HG03060 (cell line): Measurements from ENCODE around the gene GBA3.

Source experiments
- ATAC-seq: cut with Tn5 transposase; IDR thresholded peaks from one replicate; pipeline ENCODE4 v1.9.1; 2021; ENCODE audit warnings: low read depth, moderate number of reproducible peaks; ENCODE audit not compliant: unreplicated experiment

The GBA3 gene

DNA sequence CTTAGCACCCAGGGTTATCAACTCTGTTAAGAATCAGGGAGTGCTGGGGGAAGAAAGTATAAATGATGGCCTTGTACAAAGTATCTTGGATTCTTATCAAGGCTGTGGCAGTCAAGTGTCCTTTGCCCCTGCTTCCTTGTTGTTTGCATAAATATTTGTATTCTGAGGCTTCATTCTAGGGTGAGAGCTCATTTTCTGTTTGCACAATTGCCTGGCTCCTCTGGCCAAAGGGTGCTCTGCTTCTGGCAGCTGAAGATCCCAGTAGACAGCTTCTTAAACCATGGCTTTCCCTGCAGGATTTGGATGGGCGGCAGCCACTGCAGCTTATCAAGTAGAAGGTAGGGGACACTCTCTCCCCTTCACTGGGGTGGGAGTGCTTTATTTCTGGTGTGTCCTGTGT, at the start of gene GBA3:
Gene GBA3, plus strand, starts transcription at position 202 of the 400 bp plus-strand sequence.
- ATAC-seq: no peak

DNA sequence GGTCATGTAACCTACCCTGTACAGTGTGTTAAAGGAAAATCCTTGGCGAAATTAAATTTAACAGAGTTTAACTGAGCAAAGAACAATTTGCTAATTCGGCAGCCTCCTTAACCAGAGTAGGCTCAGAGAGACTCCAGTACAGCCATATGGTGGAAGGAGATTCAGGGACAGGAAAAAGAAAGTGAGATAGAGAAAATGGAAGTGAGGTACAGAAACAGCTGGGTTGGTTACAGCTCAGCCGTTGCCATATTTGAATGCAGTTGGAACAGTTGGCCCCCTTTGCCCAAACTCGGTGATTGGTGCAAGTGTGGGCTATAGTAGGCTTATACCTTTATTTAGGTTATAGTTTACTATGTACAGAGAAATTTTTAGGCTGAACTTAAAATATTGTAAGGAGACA, 48.8 kb upstream of the GBA3 start:
- ATAC-seq: no peak

DNA sequence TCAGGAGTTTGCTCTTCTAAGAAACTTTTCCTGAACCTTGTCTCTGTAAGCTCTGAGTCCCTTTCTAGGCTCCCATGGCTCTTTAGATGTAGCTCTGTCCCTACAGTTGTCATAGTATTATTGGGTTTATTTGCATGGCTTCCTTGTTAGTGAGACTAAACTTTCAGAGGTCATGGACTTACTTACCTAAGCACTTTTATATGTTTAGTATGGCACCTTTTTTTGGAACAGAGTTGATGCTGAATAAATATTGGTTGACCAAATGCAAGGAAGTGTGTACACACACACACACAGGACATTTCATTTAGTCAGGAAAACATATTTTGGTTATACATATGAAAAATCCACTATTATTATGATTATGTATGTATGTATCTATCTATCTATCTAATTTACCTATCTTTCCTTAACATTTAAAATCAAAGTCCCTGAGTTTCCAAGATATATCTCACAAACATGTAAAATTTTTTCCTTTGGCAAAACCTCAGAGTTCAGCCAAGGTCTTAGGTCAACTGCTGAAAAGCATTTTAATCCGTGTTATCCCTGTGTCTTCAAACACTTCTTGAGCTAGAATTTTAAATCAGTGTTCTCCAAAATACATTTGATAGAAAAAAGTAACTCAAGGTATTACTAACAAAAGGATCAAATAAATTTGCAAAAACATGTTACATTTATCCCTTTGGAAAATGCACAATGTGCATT, 47.1 kb upstream of the GBA3 start:
- no peak for ATAC-seq

DNA sequence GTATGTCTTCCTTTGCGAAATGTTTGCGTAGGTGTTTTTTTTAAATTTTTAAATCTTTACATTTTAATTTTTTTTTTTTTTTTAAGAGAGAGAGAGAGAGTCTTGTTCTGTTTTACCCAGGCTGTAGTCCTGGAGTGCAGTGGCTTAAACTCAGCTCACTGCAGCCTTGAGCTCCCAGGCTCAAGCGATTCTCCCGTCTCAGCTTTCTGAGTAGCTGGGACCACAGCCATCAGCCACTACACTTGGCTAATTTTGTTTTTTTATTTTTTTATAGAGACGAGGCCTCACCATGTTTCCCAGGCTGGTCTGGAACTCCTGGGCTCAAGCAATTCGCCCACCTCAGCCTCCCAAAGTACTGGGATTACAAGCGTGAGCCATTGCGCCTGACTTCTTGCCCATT, 43.7 kb upstream of the GBA3 start:
- no peak for ATAC-seq

DNA sequence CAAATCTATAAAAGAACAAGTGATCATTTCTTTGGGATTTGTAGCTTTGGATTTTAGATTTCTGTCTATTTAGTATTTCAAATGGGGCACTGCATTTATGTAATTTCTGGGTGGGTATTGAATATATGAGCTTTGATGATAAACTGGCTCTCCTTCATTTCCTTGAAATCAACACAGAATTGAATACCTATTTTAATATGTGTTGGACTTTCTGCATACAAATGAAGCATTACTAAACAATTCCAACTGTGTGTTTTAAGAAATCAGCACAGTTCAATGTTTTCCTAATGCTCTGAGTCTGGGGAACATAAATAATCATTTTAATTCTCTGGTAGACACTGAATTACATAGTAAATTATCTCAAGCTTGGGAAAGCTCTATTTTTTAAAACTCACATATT, 42.0 kb upstream of the GBA3 start:
- ATAC-seq: no peak

DNA sequence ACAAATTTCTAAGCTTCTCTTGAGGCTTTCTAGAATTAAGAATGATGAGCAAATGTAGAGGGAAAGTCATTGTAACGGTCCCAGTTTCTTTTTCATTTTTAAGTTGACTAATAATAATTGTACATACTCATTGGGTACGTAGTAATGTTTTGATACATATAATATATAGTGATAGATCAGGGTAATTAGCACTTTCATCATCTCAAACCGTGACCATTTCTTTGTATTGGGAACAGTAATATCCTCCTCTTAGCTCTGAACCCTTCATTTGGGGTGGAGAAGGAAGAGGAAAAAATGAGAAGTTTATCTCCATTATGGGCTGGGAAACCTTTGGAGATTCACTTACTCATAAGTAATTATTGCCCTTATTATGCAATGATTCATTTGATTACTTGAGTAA, 39.0 kb upstream of the GBA3 start:
- ATAC-seq: no peak

DNA sequence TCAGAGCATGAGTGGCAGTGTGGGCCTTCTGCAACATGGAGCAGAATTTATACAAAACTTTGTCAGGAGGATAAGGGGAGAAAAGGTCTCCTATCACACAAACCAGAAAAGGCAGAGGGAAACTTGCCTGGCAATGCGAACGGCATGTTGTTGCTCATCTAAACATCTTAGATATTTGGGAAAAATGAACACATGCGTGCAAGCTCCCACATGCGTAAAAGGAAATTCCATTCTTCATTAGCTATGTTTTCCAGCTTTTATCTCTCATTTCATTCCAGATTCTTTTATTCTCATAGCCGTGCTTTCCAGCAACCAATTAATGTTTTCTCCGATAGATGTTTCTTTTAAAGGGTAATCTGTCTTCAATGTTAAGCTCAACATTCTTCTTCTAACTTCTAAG, 31.3 kb upstream of the GBA3 start:
- ATAC-seq: no peak

DNA sequence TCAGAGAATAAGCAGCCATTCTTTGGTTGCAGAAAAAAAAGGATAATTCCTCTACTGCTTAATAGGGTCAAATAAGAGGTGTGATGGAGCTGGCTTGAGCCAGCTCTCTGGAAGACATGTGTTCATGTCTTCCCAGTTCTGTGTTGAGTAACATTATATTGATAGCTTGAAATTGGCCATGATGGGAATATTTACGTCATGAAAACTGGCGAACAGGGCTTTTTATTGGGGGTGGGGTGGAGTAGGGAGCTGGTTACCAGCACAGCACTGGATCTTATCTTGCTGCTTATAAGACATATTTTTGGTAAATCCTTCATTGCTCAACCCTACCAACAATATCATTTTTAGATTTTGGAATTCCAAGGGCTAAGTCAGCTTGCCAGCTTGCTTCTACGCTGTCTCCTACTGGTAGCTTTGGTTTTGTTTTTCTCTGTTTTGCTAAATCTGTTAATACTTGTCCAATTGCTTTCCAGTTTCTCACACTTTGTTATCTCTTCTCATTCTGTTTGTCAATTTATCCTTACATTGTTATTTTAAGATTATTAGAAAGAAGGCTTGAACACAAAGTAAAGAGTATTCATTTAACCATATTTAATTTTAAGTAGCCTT, 25.3 kb upstream of the GBA3 start:
- ATAC-seq: no peak

DNA sequence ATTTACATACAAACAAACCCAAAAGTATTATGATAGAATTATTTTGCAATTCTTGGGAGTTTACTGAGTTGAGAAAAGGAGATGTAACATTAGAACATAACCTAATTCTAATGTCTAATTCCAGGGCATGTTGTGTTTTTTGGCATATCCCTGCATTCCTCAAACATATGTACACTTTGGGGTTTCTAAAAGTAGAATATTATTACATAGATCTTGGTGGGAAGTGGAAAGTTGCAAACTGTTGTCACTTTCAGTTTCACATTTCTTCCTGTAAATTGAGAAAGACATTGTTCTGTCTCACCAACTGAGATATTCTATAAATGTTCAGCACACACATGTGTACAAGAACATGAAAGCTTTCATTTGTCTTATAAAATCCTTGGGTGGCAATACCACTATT, 24.4 kb upstream of the GBA3 start:
- no peak for ATAC-seq

DNA sequence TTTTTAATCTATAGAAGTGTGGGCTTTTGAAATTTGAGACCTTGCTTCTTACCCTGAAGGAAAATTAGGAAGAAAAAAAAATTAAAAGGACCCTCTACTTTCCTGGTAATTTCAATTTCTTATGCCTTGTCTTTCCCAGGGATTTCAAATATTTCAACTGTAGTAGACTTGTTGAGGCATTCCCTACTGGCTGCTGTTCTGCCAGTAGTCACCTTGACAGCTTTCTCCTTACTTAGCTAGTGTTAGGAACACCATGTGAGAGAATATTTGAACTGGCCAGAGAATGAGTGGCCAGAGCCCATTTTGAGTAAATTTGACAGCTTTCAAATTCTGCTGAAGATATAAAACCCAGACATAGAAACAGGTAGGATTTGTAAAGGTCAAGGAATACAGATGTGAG, 24.0 kb upstream of the GBA3 start:
- no peak for ATAC-seq

DNA sequence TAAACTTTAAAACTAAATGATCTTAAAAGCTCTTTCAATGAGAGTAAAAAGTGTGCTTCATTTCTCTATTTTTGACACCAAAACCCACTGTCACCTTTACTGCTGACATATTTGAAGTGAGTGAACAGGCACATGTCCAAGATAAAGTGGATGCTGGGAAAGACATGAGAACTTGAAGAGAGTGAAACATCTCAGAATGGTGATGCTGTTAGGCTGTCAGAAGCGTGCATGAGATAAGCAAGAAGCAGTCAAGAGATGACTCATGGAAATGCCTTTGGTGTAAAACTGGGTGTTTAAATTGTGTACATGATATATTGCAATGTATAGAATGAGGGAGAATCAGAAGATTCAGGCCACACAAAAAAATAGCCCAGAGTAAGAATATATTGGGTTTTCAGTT, 21.8 kb upstream of the GBA3 start:
- ATAC-seq: no peak

DNA sequence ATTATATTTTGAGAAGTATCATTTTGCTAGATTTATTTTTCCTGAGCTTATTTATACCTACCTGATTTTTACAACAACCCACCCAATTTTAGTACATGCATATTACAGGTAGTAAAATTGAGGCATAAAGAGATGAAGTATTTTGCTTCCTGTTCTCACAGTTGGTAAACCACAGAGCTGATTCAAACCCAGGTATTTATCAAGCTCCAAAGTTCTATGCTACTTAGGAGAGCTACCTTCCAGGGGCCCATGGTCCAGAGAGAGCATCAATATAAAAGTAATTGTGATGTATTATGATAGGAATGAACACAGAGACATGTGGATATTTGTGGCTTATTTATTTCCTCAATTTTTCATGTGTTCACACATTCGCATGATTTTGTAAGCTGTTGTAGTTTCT, 20.2 kb upstream of the GBA3 start:
- ATAC-seq: no peak

DNA sequence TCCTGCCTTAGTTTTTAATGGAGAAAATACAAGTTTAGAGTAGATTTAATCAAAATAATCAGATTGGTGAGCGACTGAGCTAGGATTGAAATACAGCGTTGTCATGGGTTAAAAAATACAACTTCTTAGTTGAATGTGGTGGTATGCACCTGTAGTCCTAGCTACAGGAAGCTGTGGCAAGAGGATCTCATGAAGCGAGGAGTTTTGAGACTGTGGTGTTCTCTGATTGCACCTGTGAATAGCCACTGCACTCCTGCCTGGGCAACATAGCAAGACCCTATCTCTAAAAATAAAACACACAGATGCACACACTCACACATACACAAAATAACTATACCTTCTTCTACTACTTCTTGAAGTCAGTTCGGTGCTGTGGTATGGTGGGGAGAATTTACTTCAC, 19.8 kb upstream of the GBA3 start:
- ATAC-seq: no peak

DNA sequence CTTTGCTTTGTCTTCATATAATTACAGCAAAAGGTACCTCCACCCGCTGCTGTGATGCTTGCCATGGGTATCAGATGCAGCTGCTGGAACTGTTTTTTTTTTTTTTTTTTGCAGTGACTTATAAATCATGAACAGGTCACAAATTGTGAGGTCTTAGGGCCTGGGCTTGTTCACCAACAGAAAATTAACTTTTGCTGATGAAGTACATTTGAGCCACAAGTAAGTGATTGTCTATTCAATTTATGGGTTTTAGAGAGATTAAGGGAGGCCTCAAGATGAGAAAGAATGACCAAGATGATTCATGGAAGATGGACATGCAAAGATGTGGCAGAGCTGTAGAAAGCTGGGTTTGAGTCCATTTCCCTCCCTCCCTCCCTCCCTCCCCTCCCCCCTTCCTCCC, 18.0 kb upstream of the GBA3 start:
- no peak for ATAC-seq

DNA sequence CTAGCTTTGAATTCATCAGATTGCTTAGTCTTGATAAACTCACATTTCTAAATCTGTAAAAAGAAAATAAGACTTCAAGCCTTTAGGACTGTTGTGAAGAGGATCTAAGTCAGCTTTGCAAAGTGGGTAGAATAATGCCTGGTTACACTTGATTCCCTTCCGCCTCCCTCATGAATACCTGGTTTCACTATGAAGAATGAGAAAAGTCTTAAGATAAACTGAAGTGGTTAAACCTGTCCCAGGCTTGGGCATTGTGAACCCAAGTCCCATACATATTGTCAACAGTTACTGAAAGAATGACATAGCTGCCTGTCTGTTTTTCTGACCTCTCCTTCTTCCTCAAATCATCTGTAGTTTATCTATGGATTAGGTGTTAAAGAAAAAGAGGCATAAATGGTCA, 16.7 kb upstream of the GBA3 start:
- no peak for ATAC-seq

DNA sequence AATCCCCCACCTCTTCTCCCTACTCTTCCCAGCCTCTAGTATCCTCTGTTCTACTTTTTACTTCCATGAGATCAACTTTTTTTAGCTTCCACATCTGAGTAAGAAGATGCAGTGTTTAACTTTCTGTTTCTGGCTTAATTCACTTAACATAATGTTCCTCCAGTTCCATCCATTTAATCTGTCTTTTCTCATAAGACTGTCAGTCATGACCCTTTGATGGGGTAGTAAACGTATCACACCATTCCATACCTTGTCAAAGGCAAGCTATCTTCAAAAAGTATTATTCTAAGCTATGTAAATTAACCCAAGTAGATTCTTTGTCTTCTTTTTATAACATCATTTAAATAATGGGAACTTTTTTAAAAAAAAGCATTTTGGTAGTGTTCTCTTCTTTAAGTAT, 15.0 kb upstream of the GBA3 start:
- ATAC-seq: no peak

DNA sequence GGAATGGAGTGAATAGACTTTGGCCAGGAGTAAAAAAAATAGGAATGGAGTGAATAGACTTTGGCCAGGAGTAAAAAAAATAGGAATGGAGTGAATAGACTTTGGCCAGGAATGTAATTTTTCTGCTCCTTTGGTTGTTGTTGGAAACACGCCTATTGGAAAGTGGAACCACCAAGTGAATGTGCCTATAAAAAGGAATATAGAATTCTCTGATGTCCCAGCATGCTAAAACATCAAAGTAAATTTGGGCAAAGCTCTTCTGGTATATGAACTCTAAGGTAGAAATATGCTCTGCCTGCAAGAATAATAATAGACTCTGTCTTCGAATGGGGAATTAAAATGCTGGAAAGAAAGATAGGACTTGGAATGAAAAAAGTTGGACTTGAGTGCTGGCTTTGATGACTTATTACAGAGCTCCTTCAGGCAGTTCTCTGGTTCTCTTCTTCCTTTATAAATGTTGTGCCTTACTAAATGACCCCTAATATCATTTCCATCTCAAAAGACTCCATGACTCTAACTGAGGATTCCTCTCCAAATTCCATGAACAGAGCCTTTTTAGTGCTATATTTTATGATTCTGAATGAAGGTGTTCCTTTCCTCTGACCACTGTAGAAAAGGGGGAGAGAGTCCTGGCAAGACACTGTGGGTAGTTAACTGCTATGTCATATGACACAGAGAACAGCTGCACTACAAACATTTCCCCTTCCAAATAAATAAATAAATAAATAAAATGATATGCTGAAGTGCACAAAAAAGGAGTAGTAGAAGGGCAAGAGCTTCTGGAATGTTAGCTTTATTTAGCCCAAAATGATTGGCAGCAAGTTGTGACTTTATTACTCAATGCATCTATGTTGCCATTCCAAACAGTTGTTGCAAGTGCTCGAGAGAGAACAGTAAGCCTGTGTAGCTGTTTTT, 13.5 kb upstream of the GBA3 start:
- no peak for ATAC-seq

DNA sequence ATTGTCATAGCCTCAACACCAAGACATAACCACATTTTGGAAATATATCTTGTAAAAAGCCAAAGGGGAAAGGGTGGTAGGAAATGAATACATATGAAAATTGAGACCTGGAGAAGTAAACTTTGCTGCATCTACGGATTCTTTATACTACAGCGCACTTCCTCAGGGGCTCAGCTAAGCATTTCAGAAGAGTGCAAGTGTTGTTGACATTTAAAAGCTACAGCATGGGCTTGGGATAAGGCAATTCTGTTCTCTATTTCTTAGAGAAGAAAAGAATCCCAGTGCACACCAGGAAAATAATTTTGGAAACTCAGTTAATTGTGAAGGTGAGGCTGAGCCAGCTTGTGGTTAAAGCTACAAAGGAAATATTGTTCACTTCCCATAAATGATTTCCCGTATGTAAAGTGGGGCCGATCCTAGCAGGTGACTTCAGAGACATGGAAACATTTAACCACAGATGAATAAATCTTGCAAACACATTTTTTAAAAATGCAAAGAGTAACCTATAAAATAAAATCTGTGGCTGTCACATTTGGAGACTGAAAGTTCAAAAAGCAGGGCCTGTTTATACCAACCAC, 12.6 kb upstream of the GBA3 start:
- no peak for ATAC-seq

DNA sequence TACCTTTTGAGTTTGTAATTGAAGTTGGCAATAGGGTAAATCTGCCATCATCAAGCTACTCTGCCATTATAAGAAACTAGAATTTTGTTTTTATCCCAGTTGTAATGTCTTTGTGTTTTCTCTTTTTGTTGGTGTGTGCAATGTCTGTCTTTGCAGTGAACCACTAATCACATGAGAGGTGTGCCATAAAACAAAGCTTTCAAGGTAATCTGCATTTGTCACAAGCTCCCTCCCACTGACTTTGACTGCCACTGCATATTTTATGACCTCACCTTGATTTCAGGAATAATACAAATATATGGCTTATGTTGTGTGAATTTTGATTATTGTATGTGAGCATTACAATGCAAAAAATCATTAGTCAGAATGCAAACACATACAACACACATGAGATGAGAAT, 9.0 kb upstream of the GBA3 start:
- ATAC-seq: no peak

DNA sequence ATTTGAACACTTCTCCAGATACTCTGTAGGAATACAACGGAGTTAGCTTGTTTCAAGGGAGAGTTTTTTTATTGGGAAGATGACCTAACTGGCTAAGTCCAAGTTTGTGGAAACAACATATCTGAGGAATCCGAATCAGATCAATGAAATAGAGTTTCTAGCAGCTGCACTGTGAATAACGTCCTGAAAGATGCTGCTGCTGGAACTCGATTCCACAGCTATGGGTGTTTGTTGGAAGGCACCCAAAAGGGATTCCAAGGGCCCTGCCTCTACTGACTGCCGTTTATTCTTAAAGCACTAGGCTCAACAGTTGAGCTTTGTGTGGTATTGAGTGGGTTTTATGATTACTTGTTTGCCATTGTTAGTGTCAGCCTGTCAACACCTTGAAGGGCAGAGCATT, 6.6 kb upstream of the GBA3 start:
- no peak for ATAC-seq

DNA sequence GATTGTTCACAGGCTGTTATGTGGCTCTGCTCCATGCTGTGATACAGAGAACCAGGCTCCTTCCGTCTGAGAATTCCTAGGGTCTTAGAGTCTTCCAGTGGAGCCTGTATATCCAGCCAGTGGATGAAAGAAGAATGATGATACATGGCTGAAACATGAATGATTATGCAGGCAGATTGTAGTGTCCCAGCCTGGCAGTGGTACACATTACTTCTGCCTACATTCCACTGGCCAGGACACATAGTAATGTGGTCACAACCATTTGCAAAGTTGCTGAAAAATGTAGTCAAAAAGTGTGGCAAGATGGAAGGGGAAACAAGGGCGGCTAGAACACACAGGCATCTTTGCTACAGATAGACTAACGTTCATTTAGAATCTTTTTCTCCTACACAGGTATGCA, 4.5 kb upstream of the GBA3 start:
- ATAC-seq: no peak
